SU-DHL-6 (cell line): ENCODE measurements around the gene KCNIP4.

ENCODE experiments used
- EZH2phosphoT487 ChIP-seq: fragments of 200-600 bp; sonication (generic), shearing (Covaris generic); conservative IDR thresholded peaks from 2 replicates; pipeline ENCODE4 v1.6.1; 2018; ENCODE audit warnings: mild to moderate bottlenecking, antibody characterized with exemption, low read length, moderate library complexity, mixed read lengths
- TF ChIP-seq, protein P1 (sequence below): fragments of 200-600 bp; sonication (generic); IDR thresholded peaks from one replicate; pipeline ENCODE4 v1.5.1; 2017; ENCODE audit warnings: antibody characterized with exemption, mild to moderate bottlenecking, low read length, moderate library complexity; ENCODE audit not compliant: insufficient read depth, poor library complexity, severe bottlenecking

DNA sequence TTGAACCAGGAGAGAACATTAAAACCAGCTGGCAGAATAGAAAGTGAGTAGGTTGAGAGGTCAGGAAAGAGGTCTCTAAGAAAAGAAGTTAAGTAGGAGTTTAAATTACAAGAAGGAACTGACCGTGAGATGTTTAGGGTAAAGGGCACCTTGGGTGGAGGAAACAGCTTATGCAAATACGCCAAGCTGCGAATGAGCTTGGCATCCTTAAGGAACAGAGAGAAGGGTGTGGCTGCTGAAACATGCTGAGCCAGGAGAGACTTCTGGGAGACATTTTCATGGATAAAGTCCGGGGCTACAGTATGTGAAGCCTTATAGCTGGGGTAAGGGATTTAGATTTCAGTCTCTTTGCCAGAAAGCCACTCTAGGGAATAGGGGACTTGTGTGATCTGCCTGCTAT is 249.1 kb downstream of the KCNIP4 start:
- TF ChIP-seq, protein P1, sequence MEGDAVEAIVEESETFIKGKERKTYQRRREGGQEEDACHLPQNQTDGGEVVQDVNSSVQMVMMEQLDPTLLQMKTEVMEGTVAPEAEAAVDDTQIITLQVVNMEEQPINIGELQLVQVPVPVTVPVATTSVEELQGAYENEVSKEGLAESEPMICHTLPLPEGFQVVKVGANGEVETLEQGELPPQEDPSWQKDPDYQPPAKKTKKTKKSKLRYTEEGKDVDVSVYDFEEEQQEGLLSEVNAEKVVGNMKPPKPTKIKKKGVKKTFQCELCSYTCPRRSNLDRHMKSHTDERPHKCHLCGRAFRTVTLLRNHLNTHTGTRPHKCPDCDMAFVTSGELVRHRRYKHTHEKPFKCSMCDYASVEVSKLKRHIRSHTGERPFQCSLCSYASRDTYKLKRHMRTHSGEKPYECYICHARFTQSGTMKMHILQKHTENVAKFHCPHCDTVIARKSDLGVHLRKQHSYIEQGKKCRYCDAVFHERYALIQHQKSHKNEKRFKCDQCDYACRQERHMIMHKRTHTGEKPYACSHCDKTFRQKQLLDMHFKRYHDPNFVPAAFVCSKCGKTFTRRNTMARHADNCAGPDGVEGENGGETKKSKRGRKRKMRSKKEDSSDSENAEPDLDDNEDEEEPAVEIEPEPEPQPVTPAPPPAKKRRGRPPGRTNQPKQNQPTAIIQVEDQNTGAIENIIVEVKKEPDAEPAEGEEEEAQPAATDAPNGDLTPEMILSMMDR: no peak
- TF ChIP-seq EZH2phosphoT487: no peak
